GM18909 (cell line): Measurements from ENCODE around the gene SERPINI2.

Source experiments
- ATAC-seq: cut with Tn5 transposase; IDR thresholded peaks from one replicate; pipeline ENCODE4 v1.9.1; 2021; ENCODE audit warnings: mild to moderate bottlenecking; ENCODE audit not compliant: unreplicated experiment, poor library complexity

Gene SERPINI2, protein sequence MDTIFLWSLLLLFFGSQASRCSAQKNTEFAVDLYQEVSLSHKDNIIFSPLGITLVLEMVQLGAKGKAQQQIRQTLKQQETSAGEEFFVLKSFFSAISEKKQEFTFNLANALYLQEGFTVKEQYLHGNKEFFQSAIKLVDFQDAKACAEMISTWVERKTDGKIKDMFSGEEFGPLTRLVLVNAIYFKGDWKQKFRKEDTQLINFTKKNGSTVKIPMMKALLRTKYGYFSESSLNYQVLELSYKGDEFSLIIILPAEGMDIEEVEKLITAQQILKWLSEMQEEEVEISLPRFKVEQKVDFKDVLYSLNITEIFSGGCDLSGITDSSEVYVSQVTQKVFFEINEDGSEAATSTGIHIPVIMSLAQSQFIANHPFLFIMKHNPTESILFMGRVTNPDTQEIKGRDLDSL

DNA sequence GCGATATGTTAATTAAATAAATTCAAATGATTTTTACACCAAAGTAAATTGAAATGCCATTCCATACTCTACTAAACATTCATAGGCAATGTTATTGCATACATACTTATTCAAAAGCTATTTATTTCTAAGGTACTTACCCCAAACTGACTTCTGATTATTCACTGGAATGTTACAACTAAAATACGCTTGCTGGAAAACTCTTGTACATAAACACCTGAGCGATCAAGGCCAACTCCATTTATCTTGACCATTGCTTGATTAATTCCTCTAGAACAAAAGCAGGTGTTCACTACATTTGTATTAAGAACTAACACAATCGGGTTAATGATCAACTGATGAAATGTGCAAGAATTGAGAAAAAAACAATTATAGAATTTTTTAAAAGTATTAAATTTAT, at the start of gene SERPINI2:
Gene SERPINI2 (minus strand): TSS at position 180 of the 400 bp plus-strand sequence. CDS start 2,208 bp downstream, outside the sequence.
- no peak for ATAC-seq

DNA sequence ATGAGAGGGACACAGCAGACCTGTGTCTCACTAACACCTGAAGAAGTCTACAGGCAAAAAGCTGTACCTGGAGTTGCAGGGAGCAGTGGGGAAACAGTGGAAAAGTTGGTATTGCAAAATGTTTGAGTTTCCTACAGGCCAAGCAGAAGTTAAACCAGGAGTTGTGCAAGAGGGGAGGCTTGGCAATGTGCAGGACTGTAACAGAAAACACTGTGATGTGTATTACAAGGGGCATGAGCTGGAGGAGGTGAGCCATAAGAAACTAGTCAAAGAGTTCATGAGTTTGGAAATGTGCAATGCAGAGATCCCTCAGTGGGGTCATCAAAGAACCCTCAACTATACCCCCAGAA, 47.1 kb upstream of the SERPINI2 start:
- no peak for ATAC-seq

DNA sequence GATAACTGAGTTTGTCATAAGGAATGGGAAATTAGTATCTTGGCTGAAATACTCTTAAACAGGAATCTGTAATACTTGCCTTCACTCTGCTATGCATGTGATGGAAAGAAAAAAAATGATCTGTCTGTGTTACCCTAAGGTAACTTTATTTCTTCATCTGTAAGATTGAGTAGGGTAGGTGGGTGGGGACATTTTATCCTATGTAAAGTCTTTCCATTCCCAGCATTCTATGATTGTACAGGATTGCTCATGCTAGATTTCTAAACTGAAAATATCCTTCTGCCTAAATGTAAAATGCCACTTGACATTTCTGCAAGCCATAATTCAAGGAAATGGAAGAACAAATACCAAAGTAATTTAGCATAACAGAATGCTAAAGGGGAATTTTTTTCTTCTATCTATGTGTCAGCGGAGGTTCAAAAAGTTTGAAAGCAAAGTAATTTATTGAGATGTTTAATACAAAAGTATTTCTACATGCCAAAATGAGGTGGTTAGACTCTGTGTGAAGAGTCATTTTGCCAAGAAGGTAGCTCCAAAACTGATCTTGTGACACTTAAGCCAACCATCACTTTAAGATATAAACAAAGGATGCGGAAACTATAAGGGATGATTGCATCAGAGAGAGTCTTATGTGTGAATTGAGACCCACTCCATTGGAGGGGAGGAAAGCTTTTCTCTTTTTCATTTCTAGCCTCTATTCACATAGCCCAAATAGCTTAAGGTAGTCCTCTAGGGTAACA, 46.6 kb upstream of the SERPINI2 start:
- no peak for ATAC-seq

DNA sequence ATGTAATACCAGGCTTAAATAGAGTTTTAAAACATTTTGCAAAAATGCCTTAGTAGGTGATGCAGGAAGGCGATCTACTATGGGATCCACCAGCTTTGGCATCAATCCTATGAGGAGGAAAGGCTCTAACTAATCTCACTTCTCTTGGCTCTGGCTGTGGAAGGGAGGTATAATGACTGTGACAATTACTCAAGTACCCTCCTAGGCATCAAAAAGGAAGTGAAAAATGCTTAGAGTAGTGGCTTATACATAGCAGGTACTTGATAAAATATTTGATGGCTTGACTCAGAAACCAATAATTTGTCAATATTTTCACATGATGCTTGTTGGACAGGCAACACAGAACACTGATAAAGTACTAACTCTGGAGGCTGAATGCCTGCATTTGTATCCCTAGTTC, 34.1 kb upstream of the SERPINI2 start:
- ATAC-seq, result no peak

DNA sequence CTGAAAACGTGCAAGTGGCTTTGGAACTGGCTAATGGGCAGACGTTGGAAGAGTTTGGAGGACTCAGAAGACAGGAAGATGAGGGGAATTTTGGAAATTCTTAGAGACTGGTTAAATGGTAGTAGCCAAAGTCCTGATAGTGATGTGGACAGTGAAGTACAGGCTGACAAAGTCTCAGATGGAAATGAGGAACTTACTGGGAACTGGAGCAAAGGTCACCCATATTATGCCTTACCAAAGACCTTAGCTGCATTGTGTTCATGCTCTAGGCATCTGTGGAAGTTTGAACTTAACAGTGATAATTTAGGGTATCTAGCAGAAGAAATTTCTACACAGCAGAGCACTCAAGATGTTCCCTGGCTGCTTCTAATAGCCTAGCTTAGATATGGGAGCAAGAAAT, 28.6 kb upstream of the SERPINI2 start:
- ATAC-seq, result no peak

DNA sequence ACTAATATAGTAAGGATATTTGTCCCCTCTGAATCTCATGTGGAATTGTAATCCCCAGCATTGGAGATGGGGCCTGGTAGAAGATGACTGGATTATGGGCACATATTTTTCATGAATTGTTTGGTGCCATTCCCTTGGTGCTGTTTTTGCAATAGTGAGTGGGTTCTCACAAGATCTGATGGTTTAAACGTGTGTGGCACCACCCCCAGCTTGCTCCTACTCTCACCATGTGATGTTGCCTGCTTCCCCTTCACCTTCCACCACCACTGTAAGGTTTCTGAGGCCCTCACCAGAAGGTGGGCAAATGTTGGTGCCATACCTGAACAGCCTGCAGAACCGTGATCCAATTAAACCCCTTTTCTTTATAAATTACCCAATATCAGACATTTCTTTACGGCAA, 28.1 kb upstream of the SERPINI2 start:
- ATAC-seq, result no peak

DNA sequence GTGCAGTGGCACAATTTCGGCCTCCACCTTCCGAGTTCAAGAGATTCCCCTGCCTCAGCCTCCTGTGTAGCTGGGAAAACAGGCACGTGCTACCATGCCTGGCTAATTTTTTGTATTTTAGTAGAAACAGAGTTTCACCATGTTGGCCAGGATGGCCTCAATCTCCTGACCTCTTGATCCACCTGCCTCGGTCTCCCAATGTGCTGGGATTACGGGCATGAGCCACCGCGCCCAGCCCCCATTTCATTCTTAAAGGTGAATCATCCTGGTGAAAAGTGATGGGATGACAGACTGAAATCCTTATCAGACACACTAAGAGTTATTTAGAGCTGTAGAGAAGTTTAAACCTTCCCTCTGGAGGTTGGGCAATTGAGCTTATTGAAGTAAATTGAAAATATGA, 24.1 kb upstream of the SERPINI2 start:
- ATAC-seq, result no peak

DNA sequence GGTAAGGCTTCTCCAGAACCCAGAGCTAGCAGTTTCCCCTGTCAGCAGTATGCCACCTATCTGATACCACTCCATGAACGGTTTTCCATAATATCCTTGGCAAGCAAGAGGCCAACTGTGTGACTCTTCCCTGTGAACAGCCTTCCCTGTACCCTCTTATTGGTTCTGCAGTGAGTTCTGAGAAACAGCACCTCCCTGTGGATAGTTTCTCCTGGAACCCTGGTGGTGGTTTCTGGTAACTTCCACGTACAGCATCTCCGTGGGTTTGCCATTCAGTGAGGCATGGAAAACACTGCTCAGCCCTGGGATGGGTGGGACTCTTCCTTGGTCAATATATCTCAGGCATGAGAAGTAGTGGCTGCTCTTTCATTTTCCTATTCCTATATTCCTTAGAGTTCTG, 19.4 kb upstream of the SERPINI2 start:
- peak; percentile 42 for ATAC-seq

DNA sequence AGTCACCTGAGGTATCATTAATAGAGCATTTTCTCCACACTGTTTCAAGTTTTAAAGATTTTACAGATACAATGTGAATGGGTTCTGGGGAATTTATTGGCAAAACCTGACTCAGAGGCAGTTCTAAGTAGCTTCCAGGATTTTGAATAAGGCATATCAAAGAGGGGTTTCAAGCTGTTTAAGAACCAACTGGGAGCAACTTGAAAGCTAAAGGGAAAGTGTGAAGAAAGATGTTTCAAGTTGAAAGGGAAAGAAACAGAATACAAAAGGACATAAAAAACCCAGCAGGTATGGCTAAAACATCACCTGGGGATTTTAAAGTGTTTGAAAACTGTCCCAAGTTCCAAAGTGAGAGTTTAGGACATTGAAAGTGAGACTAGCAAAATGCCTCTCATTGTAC, 17.8 kb upstream of the SERPINI2 start:
- no peak for ATAC-seq

DNA sequence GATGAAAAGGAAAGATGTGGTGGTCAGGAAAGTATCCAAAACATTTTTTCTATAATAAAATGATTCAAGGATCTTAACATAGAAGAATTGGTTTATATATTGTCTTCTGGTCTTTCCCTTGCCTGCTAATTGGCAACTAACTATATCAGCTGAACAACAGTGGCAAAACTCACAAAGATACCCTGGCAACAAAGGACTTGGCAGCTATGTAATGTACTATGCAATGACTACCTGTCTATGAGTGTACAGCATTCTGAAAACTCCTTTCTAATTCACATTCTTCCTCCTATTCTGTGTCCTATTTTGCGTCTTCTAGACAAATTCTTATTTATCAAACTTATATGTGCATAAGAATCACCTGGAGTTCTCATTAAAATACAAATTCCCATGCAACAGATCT, 15.7 kb upstream of the SERPINI2 start:
- ATAC-seq, result no peak

DNA sequence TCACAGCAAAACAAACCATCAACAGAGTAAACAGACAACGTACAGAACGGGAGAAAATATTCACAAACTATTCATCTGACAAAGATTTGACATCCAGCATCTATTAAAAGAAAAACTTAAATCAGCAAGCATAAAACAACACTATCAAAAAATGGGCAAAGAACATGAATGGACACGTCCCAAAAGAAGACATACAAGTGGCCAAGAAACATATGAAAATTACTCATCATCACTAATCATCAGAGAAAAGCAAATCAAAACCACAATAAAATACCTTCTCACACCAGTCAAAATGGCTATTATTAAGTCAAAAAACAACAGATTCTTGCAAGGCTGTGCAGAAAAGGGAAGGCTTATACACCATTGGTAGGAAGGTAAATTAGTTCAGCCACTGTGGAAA, 13.7 kb upstream of the SERPINI2 start:
- ATAC-seq, result no peak

DNA sequence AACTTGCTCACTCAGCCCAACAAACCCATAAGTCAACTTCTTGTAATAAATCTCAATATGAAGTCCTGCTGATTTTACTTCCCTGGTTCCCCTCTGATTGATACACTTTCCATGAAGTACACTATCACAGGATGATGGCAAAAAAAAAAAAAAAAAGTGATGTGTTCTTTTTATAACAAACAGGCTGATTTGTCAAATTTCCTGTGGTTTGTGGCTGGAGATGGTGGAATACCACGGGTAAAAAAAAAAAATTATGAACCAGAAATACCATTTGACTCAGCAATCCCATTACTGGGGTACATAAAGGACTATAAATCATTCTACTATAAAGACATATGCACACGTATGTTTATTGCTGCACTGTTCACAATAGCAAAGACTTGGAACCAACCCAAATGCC, 10.7 kb upstream of the SERPINI2 start:
- no peak for ATAC-seq

DNA sequence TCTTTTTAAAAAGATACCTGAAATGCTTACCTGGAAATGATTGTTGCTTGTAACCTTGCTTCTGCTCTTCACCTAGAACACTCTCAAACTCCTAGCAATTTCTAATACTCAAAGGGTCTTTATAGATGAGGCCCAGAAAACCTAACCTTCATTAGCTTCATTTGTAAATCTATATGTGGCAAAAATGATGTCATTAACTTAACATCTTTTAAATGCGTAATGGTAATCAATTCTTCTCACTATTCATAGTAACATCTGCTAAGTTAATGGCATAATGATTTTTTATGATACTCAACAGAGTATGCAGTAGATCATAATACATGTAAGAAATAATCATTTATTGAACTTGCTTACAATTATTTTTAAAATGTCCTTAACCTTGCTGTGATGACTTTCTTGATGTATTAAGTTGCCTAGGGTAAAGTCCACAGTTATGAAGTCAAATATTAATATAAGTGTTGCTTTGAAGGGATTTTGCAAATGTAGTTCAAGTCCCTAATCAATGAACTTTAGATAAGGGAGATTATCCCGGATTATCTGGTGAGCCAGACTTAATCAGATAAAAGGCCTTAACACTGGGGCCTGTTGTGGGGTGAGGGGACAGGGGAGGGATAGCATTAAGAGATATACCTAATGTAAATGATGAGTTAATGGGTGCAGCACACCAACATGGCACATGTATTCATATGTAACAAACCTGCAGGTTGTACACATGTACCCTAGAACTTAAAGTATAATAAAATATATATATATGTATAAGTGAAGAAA, 10.1 kb upstream of the SERPINI2 start:
- no peak for ATAC-seq

DNA sequence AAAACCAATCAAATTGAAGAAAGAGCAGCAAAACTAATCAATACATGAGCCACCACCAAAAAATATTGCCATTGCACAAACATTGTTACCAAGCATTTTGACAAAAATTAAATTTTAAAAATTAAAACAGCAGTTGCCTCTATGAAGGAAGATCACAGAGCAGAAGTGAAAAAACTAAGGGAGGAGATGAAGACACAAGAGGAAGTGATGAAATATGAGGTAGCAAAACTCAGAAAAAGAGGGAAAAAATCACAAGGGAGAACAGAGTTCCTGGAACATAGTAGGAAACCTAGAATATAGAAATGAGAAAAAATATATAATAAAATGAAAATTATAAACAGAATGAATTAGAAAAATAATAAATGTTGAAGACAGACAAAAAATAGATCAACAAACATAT, 7.3 kb upstream of the SERPINI2 start:
- ATAC-seq, result no peak

DNA sequence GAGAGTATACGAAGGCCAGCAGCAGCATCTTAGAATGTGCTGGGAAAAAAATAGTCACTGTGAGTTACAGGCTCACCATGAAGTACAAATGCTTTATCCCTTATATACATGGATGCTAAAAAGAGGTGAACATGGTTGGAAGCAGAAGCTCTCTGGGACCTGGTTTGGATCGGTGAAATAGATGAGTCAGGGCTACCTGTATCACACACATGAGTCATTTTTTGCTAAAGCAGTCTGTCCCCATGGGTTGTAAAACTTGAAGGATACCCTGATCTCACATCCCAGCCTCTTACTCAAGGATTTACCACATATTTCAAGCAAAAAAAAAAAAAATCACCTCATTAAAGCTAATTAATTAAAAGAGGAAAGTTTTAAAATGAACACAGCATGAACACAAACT, 6.9 kb upstream of the SERPINI2 start:
- no peak for ATAC-seq

DNA sequence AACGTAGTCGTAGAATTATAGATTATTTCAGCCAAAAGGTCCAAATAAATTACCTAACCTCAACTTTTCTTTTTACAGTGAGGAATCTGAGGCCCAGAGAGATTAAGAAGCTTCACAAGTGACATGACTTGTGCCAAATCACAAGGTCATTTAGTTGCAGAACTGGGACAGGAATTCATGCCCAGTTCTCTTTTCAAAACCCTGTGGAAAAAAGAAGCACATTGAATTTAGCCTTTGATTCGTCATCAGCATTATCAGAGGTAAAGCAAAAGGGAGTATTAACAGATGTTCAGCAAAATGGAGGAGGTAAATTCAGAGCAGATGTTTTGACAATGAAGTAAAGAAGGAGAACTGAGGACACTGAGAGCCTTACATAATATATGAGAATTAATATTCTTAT, 4.5 kb downstream of the SERPINI2 start:
- ATAC-seq, result no peak

DNA sequence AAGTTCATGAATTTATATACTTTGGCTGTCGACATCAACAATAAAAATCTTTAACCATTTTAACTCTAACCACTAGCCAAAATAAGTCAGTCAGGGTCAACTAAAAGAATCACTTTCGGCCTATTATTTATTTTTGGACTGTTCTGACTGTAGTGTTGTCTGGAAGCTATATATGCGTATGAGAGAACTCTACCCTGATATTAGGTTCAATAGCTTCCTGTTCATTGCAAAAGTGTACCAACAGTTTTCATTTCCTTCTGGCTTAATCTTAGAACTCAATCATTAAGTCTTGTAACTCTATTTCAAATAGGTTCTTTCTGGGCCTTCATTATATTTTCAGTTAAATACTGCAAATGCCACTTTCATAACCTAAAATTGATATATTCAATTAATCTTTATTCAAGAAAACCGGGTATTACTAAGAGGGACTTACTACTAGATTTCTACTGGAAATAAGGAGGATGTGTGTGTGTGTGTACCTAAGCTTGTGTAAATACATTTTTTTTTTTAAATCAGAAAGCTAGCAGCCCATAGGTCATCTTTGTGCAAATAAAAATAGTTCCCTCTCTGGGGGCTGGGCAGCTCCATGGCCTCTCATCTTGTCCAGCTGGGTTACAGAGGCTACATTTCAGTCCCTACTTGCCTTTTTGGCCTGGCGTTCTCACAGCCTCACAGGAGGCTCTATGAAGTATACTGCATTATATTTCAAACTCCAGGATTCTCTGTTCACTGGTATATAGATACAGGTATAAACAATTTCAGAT, 5.8 kb downstream of the SERPINI2 start:
- ATAC-seq, result no peak

DNA sequence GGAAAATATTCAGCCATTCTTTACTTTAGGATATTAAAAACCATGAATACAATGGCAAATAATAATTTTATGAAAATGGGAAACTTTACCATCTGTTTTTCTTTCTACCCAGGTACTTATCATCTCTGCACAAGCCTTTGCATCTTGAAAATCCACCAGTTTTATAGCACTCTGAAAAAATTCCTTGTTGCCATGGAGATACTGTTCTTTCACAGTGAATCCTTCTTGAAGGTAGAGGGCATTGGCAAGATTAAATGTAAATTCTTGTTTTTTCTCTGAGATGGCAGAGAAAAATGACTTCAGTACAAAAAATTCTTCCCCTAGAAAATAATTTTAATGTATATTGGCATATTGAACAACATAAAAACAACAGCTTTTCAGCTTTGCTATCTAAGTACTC, 6.9 kb downstream of the SERPINI2 start:
- no peak for ATAC-seq

DNA sequence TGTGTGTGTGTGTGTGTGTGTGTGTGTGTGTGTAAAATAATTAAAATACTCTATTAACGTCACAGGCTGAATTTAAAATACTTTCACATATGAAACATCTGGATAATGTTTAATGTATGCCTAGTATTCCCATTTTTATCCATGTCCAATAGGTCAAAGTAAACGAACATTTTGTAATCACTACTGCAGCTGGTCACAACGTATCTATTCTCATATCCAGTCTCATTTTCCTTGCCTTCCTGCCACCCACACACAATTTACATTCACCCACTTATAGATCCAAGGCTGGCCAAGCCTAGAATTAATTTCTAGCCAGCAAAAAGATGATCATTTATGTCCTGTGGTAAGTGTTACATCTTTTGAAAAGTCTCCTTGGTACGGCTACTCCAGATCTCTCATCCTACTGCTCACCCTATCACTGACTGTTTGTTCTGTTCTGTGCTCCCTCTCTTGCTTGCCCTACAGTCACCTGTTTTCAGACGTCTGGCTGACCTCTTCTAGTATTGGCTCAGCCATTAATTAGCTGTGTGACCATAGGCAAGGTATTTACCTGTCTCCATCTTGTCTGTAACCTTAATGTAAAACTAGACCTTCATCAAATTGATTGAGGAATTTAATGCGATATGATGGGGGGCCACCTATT, 17.6 kb downstream of the SERPINI2 start:
- no peak for ATAC-seq

DNA sequence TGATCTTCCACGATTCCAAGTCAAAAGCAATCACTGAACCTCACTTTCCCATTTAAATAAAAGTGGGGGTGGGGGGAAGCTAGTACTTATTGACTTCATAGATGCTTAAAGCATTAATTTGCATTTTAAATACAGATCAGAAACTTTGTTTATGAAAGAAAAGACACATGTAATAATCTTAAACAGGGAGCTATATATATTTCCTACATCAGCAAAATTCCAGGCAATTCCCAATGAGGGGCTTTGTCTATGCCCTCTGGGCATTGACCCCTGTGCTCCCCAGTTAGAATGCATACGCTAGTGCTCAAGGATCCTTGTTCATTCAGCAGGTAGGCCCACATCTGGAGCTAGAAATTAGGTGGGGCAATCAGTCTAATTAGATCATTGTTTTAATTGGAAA, 20.0 kb downstream of the SERPINI2 start:
- ATAC-seq, result no peak
